ENCODE measurements around the gene ZNF655.
A peak's percentile ranks its signal among the peaks of the same experiment; 100 is the strongest.
"Not testable (repeated sequence)": the region's sequence is repeated elsewhere in the genome, so short reads cannot be mapped to it uniquely, and the experiment has no call there.

The ZNF655 gene

DNA sequence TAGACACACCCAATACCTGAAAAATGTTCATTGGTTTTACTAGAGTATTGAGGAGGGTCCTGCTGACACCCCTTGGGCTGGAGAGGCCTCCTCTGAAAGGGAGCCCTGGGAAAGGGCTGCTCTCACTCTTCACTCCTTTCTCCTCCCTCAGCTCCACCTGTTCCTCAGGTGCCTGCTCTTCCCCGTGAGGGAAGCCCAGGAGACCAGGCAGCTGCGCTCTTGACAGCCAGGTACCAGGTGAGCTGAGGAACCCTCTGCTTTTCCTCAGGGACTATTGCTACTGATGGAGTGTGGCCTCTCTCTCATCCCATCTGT lies 3.3 kb downstream of the ZNF655 start:
- no peak for DNase-seq

DNA sequence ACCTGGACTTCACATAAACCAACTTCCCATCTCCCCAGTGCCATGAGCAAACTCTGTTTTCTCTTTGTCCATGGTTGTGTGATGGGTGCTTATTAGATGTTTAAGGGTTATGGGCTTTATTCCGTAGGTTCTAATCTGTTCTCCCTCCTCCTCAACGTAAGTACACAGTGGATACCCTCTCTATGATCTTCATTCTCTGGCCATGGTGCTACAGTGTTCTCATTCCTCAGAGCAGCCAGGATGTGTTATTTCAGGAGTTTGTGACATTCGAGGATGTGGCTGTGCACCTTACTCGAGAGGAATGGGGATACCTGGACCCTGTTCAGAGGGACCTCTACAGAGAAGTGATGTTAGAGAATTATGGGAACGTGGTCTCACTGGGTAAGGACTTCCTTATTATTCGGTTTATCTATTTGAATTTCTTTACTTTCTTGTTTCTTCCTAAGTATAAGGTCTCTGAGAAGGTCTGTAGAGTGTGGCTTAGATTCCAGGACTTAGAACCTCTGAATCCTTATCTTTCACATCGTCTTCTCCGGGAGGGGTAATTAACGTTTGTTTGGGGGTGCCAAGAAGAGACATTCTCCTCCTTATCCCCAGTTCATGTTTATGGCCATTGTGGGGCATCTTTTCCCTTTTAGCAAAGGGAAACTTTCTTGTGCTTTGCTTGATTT lies 3.8 kb downstream of the ZNF655 start:
- DNase-seq, result no peak

DNA sequence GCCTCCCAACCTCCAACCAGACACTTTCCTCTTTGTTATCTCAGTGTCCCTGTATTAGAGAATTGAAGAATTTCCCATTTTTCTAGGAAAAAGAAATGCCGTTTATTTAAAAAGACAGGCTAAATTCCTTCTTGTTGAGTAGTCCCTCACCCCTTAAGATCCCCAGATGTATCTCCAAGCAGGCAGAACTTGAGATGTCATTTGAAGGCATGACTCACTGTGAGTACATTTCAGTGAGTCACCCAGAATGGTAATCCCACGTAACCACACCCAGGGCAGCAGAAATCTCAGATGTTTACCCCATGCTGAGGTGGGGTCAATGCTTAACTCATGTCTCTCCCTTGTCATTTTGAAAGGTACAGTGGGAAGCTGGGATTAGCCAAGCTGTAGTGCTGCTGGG lies 4.4 kb downstream of the ZNF655 start:
- peak; percentile 46 for DNase-seq

GRCh38 chr7:99563650-99564049 lies 5.2 kb downstream of the ZNF655 start:
- DNase-seq, result no peak

DNA sequence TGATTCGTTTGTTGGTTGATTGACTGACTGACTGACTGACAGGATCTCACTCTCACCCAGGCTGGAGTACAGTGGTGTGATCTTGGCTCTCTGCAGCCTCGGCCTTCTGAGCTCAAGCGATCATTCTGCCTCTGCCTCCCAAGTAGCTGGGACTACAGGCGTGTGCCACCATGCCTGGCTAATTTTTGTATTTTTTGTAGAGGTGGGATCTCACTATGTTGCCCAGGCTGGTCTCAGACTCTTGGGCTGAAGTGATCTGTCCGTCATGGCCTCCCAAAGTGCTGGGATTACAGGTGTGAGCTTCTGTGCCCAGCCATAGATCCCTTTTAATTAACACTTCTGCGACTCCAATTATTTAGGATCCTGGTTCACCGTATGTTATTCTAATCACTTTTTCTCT lies 10.3 kb downstream of the ZNF655 start:
- not testable (repeated sequence) for DNase-seq

DNA sequence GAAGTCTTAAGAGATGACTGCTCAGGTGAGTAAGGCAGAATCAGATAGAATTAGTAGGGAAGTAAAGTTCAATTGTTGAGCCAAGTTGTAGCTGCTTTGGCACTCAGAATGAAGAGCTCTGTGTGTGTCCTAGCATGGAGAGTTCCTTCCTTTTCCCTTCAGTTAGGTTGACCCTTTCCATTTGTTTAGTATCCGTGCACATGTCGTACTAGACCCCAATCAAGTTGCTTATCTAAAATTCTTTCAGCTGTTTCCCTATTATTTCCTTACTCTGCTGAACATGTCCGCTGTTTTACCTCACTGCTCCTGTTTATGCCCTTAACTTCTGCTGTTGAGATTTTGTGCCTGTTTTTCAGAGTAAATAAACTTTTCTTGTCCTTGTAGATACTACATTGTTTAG lies 13.3 kb downstream of the ZNF655 start:
- DNase-seq, result no peak

DNA sequence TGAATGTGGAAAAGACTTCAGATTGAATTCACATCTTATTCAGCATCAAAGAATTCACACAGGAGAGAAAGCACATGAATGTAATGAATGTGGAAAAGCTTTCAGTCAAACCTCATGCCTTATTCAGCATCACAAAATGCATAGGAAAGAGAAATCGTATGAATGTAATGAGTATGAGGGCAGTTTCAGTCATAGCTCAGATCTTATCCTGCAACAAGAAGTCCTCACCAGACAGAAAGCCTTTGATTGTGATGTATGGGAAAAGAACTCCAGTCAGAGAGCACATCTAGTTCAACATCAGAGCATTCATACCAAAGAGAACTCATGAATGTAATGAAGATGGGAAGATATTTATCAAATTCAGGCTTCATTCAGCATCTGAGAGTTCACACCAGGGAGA lies 14.8 kb downstream of the ZNF655 start:
- no peak for DNase-seq

- DNase-seq, result no peak
Measured at GRCh38 chr7:99576251-99576650, 17.8 kb downstream of the ZNF655 start.

DNA sequence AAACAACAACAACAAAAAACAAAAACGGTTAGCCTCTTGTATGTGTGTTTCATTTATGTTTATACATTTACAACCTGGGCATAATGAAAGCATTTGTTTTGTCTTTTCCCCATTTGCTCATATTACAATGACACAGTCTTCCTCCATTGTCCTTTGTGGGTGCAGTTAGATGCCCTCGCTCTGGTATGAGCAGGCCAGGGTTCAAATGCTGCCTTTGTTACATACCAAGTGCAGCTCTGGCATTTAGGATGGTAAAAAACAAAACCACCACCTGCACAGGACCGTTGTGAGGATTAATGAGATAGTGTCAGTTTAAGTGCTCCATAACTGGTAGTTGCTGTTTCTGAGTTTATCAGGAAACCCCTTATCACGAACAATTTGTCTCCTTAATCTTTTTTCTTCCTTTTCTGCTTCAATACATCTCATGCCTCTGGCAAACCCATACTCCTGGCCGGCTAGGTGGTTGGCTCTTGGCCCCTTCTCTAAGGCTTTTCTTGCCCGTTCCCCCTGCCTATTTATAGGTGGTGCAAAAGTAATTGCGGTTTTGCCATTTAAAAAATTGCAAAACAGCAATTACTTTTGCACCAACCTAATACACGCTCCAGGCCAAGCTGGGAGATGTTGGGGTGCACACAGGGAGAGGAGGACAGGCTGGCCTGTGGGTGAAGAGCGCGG lies 21.0 kb downstream of the ZNF655 start:
- DNase-seq, result no peak

DNA sequence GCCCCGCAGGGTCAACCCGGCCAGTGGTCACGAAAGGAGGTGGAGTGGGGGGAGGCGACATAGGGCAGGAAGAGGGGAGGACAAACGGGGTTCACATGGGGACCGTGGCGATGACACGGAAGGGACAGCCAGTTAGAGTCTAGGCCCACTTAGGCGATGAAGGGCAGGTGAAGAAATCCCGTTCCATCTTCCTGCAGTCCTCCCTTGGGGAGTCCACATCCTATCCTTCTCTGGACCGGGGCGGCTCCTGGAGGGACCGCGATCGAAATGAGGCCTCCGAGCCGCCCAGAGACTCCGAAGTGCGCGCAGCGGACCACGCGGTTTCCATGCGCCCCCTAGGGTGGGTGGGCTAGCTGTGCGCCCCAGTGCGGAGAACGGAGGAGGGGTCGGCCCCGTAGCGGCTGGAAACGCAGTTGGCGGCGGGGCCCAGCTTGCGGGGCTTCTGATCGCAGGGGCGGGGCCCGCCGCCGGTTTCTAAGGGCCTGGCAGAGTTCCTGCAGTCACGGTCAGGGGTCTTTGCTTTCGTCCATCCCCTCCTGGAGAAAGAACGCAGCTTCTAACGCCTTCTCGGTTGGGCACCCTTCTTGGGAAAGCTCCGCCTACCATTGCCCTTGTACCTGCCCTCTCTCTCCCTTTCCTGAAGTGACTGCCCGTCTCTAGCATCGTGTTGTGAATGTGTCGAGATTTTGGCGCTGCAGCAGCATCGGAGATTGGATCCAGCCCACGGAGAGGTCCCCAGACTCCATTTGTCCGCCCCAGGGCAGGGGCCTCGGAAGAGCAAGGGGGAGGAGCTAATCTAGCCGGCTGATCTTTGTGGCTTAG lies 21.7 kb downstream of the ZNF655 start:
- DNase-seq, result peak; percentile 79

DNA sequence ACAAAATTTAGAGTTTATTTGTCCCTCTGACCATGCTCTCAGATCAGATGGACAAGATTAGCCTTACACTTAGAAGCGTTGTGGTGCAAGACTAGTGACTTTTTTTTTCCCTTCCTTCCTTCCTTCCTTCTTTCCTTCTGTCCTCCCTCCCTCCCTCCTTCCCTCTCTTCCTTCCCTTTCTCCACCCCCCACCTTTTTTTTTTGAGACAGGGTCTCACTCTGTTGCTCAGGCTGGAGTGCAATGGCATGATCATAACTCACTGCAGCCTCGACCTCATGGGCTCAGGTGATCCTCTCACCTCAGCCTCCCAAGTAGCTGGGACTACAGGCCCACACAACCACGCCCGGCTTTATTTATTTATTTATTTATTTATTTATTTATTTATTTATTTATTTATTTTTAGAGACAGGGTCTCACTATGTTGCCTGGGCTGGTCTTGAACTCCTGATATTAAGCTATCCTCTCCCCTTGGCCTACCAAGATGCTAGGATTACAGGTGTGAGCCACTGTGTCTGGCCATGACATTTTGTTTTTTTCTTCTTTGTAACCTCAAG lies 22.4 kb downstream of the ZNF655 start:
- not testable (repeated sequence) for DNase-seq

GRCh38 chr7:99588868-99589267 lies 30.4 kb downstream of the ZNF655 start:
- no peak for DNase-seq

DNA sequence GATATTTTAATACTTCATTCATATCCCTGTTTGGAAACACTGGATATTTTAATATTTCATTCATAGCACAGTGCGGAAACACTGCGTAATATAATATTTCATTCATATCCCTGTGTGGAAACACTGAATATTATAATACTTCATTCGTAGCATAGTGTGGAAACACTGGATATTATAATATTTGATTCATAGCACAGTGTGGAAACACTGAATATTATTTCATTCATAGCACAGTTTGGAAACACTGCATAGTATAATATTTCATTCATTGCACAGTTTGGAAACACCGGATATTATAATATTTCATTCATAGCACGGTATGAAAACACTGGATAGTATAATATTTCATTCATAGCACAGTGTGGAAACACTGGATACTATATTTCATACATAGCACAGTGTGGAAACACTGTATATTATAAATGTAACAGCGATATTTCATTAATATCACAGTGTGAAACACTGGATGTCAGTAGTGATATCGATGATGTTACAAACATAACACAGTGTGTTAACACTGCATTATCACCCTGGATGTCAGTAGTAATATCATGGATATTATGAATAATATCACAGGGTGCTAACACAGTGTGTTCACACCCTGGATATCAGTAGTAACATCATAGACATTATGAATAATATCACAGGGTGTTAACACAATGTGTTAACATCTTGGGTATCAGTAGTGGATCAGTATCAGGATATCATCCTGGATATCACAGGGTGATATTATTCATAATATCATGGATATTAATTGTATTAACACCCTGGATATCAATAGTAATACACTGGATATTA lies 36.7 kb downstream of the ZNF655 start:
- DNase-seq, result no peak

DNA sequence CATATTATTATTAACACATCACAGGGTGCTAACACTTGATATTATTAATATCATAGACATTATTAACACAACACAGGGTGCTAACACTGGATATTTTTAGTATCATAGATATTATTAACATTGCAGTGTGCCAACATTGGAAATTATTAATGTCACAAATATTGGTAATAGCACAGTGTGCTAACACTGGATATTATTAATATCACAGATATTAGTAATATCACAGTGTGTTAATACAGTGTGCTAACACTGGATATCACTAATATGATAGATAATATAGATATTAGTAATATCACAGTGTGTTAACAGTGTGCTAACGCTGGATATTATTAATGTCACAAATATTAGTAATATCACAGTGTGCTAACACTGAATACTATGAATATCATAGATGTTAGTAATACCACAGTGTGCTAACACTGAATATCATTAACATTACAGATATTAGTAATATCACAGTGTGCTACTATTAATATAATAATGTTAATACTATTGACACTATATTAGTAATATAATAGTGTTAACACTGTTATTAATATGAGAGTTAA lies 38.0 kb downstream of the ZNF655 start:
- no peak for DNase-seq

DNA sequence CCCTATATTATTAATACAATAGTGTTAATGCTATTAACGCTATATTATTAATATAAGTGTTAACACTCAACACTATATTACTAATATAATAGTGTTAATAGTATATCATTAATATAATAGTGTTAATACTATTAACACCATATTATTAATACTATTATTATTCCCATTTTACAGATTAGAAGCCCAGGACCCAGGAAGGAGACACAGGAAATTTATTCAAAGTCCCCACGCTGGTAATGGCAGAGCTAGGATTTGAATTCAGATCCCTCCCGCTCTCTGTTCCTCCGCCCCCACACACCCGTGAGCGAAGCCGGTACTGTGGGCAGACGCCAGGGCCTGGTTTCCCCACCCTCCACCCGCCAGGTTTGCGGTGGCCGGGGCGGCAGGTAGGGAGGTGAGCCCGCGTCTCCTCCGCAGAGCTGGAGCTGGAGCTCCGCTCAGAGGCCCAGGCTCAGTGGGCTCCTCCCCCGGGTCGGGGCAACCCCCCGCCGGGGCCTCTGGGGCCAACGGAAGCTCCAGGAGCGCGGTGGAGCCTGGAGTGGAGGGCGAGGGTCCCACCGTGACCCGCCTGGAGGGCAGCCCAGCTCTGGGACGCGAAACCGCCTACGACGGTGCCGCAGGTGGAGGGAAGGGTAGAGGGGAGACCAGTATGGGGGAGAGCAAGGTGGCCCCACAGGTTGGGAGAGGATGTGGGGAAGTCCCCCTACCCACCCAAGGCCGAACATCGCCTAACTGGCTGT lies 39.5 kb downstream of the ZNF655 start, which contains the start of gene TMEM225B:
TSS of gene TMEM225B (plus strand) at position 506 of the 740 bp plus-strand sequence. CDS start 6,122 bp downstream, outside the sequence.
- no peak for DNase-seq

GRCh38 chr7:99599836-99600235 lies 41.4 kb downstream of the ZNF655 start:
- no peak for DNase-seq

- no peak for DNase-seq
Measured at GRCh38 chr7:99601656-99602310, 43.3 kb downstream of the ZNF655 start.

DNA sequence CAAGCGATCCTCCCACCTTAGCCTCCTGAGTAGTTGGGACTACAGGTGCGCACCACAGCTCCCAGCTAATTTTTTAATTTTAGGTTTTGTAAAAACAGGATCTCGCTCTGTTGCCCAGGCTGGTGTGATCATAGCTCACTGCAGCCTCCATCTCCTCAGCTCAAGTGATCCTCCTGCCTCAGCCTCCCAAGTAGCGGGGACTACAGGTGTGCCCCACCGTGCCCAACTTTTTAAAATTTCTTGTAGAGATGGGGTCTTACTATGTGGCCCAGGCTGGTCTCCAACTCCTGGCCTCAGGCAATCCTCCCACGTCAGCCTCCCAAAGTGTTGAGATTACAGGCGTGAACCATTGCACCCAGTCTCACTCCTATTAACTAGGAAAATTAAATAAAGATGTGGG lies 47.1 kb downstream of the ZNF655 start:
- DNase-seq, result no peak

GRCh38 chr7:99606531-99606930 lies 48.1 kb downstream of the ZNF655 start:
- DNase-seq, result no peak

- DNase-seq, result no peak
Measured at GRCh38 chr7:99607548-99607947, 49.1 kb downstream of the ZNF655 start.

DNA sequence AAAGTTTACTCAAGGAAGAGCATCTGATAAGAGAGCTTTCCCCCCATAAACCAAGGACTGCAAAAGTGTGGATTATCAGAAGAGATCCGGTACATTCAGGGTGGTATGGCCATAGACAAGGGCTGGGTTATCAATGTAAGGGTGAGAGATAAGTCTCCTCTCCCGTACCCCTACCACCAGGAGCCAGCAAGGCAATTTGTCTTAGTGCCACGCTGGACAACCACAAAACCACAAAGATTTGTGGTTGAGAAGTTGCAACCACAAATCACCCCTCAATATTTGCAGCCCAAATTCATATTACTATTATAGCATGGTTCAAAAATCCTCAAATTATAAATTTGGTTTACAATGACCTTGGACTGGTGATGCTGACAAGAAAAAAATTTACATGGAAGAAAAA lies 56.1 kb downstream of the ZNF655 start:
- no peak for DNase-seq
